Neuronal stem cell (in vitro differentiated cells): ENCODE measurements around the gene NMU.
A peak's percentile ranks its signal among the peaks of the same experiment; 100 is the strongest.

Experiments
- DNase-seq: peaks from one replicate; pipeline ENCODE4 v3.0.0-alpha.2; 2013; ENCODE audit warnings: low spot score
- H2AFZ ChIP-seq: one replicate; pipeline ENCODE4 v1.6.1; 2013; ENCODE audit warnings: mild to moderate bottlenecking, low read length, inconsistent platforms
- H2AK5ac ChIP-seq: 2 replicates; pipeline ENCODE4 v1.6.1; 2013; ENCODE audit warnings: low read depth, mild to moderate bottlenecking, inconsistent platforms, low read length, moderate library complexity, mixed read lengths
- H2BK120ac ChIP-seq: 2 replicates; pipeline ENCODE4 v1.6.1; 2013; ENCODE audit warnings: low read depth, mild to moderate bottlenecking, inconsistent platforms, low read length, moderate library complexity, mixed read lengths
- H2BK12ac ChIP-seq: one replicate; pipeline ENCODE4 v1.6.1; 2013; ENCODE audit warnings: low read length, inconsistent platforms
- H2BK15ac ChIP-seq: 2 replicates; pipeline ENCODE4 v1.6.1; 2013; ENCODE audit warnings: mild to moderate bottlenecking, low read length, inconsistent platforms, mixed read lengths
- H2BK5ac ChIP-seq: one replicate; pipeline ENCODE4 v1.6.1; 2013; ENCODE audit warnings: inconsistent platforms, mild to moderate bottlenecking, low read length, moderate library complexity
- H3K14ac ChIP-seq: one replicate; pipeline ENCODE4 v1.6.1; 2013; ENCODE audit warnings: low read length, inconsistent platforms
- H3K18ac ChIP-seq: 2 replicates; pipeline ENCODE4 v1.6.1; 2013; ENCODE audit warnings: low read length, inconsistent platforms
- H3K23ac ChIP-seq: 2 replicates; pipeline ENCODE4 v1.6.1; 2013; ENCODE audit warnings: low read depth, mild to moderate bottlenecking, mixed read lengths, low read length, inconsistent platforms; ENCODE audit not compliant: poor library complexity
- H3K27ac ChIP-seq: replicated peaks from 3 replicates; pipeline ENCODE4 v1.5.1; 2013; ENCODE audit warnings: low read length, inconsistent platforms
- H3K27me3 ChIP-seq, 3 experiments: 2 replicates each; pipeline ENCODE4 v1.6.1; 2013; ENCODE audit warnings: low read length in 3 of 3, mild to moderate bottlenecking in 2 of 3, inconsistent platforms in 1 of 3, low read depth in 1 of 3, mixed read lengths in 1 of 3, moderate library complexity in 1 of 3; ENCODE audit not compliant: control insufficient read depth in 3 of 3, insufficient read depth in 3 of 3
- H3K36me3 ChIP-seq, 2 donors: replicated peaks in 1 of 2; 2 replicates each; pipeline ENCODE4 v1.6.1; 2013; ENCODE audit warnings: low read length in 2 of 2; ENCODE audit not compliant: control insufficient read depth in 2 of 2, insufficient read depth in 2 of 2
- H3K4ac ChIP-seq: 2 replicates; pipeline ENCODE4 v1.6.1; 2013; ENCODE audit warnings: inconsistent platforms, mild to moderate bottlenecking, low read length, moderate library complexity
- H3K4me1 ChIP-seq, 2 donors: 1 replicate in 1 of 2; 2 replicates in 1 of 2; pipeline ENCODE4 v1.6.1; 2013; ENCODE audit warnings: low read length in 2 of 2, low read depth in 1 of 2; ENCODE audit not compliant: control insufficient read depth in 2 of 2, insufficient read depth in 1 of 2
- H3K4me2 ChIP-seq: one replicate; pipeline ENCODE4 v1.6.1; 2013; ENCODE audit warnings: mild to moderate bottlenecking, low read length, inconsistent platforms; ENCODE audit not compliant: insufficient read depth, poor library complexity, severe bottlenecking
- H3K4me3 ChIP-seq, 2 donors: 2 replicates each; pipeline ENCODE4 v1.5.1; 2013; ENCODE audit warnings: low read length in 2 of 2, mild to moderate bottlenecking in 2 of 2, inconsistent platforms in 1 of 2, moderate library complexity in 1 of 2
- H3K79me1 ChIP-seq: one replicate; pipeline ENCODE4 v1.6.1; 2013; ENCODE audit warnings: low read depth, mild to moderate bottlenecking, inconsistent platforms, low read length, moderate library complexity
- H3K9ac ChIP-seq: one replicate; pipeline ENCODE4 v1.6.1; 2013; ENCODE audit warnings: mild to moderate bottlenecking, low read depth, low read length, inconsistent platforms; ENCODE audit not compliant: poor library complexity
- H3K9me3 ChIP-seq, 2 donors: replicated peaks in 1 of 2; 2 replicates each; pipeline versions ENCODE3 to v1.6.1; 2013; ENCODE audit warnings: low read length in 2 of 2, mild to moderate bottlenecking in 2 of 2, inconsistent platforms in 1 of 2, low read depth in 1 of 2, mixed read lengths in 1 of 2, moderate library complexity in 1 of 2; ENCODE audit not compliant: control insufficient read depth in 2 of 2, insufficient read depth in 1 of 2
- H4K8ac ChIP-seq: one replicate; pipeline ENCODE4 v1.6.1; 2013; ENCODE audit warnings: low read depth, mild to moderate bottlenecking, inconsistent platforms, low read length, moderate library complexity
- H4K91ac ChIP-seq: one replicate; pipeline ENCODE4 v1.6.1; 2013; ENCODE audit warnings: low read length, low read depth, mild to moderate bottlenecking, inconsistent platforms; ENCODE audit not compliant: poor library complexity
- WGBS, 2 donors: extraction: QIAGEN DNeasy Blood & Tissue Kit; methylation state at CpG; one replicate each; pipeline ENCODE4 v1.1.7; 2013; ENCODE audit warnings: missing lambda C conversion rate in 2 of 2, mixed read lengths in 1 of 2; ENCODE audit not compliant: insufficient read length in 2 of 2, insufficient replicate concordance in 1 of 2; ENCODE audit errors: extremely low coverage in 2 of 2; 5-methylcytosine and 5-hydroxymethylcytosine counted together

Gene NMU

DNA sequence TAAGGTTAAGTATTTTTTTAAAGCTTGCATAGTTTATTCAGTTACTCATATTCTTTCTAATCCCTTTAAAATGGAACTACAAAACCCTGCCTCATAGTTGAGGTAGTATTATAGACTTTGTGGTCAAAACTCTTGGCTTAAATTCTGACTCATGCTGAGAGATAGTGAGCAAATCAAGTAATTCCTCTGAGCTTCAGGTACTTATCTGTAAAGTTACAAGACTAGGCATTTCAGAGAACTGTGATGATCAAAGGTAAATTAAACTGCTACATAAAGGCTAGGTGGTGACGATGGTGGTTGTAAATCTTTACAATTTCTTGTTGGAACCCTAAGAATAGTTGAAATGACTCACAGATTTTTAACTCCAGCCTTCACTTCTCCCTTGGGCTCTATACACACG is 86.2 kb downstream of the NMU start:
- H4K8ac ChIP-seq: no peak overlapping the region
- no peak overlapping the region for H2AFZ ChIP-seq
- H3K79me1 ChIP-seq: peaks cover 2% of the 10 kb centered on the region
- no peak overlapping the region for H3K9ac ChIP-seq
- H3K4ac ChIP-seq: no peak overlapping the region
- H3K23ac ChIP-seq: no peak overlapping the region
- no peak overlapping the region for H3K4me3 ChIP-seq
- WGBS, 2 donors: no CpG with 5 or more reads among the region's 2 CpGs
- no peaks in the 10 kb centered on the region for H3K9me3 ChIP-seq
- H3K4me1 ChIP-seq: peaks cover 3 to 4% of the 10 kb centered on the region in 2 donors
- H2BK5ac ChIP-seq: no peak overlapping the region
- H3K14ac ChIP-seq: no peak overlapping the region
- no peak overlapping the region for H4K91ac ChIP-seq
- no peak overlapping the region for H2BK15ac ChIP-seq
- no peak overlapping the region for H3K4me2 ChIP-seq
- H3K18ac ChIP-seq: no peak overlapping the region
- H2AK5ac ChIP-seq: no peak overlapping the region
- no peak overlapping the region for H2BK120ac ChIP-seq
- no peaks in the 10 kb centered on the region for H3K36me3 ChIP-seq
- H3K27ac ChIP-seq: no peak overlapping the region
- no peak overlapping the region for H2BK12ac ChIP-seq
- H3K27me3 ChIP-seq: no peaks in the 10 kb centered on the region
- no peak for DNase-seq

DNA sequence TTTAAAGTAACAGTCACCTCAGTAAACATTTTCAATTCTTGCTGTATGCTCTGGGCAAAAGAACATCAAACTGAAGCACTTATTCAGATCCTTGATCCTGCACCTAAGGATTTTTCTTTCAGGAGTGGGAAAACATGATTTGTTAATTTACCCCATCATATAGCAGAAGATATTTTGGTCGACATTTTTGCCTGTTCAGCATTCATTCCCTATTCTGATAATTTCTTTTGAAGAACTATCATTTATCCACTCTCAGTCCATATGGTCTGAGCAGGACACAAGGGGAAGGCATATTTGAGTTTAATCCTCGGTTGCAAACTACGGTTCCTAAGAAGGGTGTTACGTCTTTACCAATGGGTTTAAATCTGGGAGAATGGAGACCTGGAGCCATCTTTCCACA is 88.2 kb downstream of the NMU start:
- Histone ChIP-seq H3K9ac (no peak overlapping the region), H2BK5ac (no peak overlapping the region), H3K27me3 (no peaks in the 10 kb centered on the region), H3K4ac (no peak overlapping the region), H2BK15ac (no peak overlapping the region), H3K14ac (no peak overlapping the region), H4K91ac (no peak overlapping the region), H3K4me2 (no peak overlapping the region), H3K4me1 (peaks cover 0 to 10% of the 10 kb centered on the region in 2 donors), H2BK12ac (no peak overlapping the region), H3K27ac (no peak overlapping the region), H3K9me3 (no peaks in the 10 kb centered on the region), H3K79me1 (peaks cover 2% of the 10 kb centered on the region), H2AK5ac (no peak overlapping the region), H4K8ac (no peak overlapping the region), H2BK120ac (no peak overlapping the region), H3K4me3 (peak overlapping the region in 1 of 2 donors; percentile 82), H3K23ac (no peak overlapping the region), H3K18ac (no peak overlapping the region), H3K36me3 (no peaks in the 10 kb centered on the region), H2AFZ (peak overlapping the region; percentile 98)
- no CpG with 5 or more reads among the region's 4 CpGs for WGBS, 2 donors
- no peak for DNase-seq

DNA sequence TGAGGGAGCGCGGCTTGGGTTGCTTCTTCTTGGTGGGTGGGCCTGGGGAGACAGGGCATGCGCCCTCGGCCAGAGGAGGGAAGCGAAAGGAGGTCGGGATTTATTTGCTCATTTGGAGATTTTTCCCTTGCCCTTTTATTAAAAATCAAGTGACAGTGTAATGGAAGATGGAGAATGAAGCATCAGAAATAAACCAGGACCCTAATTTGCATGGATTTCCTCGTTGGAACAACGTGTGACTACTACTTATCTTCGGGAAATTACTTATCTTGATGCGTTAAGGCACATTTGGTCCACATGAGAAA is 88.7 kb downstream of the NMU start:
- DNase-seq: no peak
- H3K4ac ChIP-seq: no peak overlapping the region
- no CpG with 5 or more reads among the region's 10 CpGs for WGBS, 2 donors
- H3K79me1 ChIP-seq: peaks cover 2% of the 10 kb centered on the region
- H2BK5ac ChIP-seq: peak overlapping the region; percentile 94
- H2BK120ac ChIP-seq: no peak overlapping the region
- H3K18ac ChIP-seq: peak overlapping the region; percentile 96
- peak overlapping the region; percentile 88 for H3K27ac ChIP-seq
- H2BK12ac ChIP-seq: no peak overlapping the region
- no peak overlapping the region for H3K14ac ChIP-seq
- no peaks in the 10 kb centered on the region for H3K27me3 ChIP-seq
- H3K23ac ChIP-seq: no peak overlapping the region
- H2BK15ac ChIP-seq: no peak overlapping the region
- H4K91ac ChIP-seq: no peak overlapping the region
- no peaks in the 10 kb centered on the region for H3K36me3 ChIP-seq
- H3K4me2 ChIP-seq: peak overlapping the region; percentile 69
- peak overlapping the region; percentile 85 for H3K9ac ChIP-seq
- peak overlapping the region; percentile 98 for H2AFZ ChIP-seq
- H3K4me3 ChIP-seq: peak overlapping the region; percentile 82 to 90
- no peaks in the 10 kb centered on the region for H3K9me3 ChIP-seq
- no peak overlapping the region for H4K8ac ChIP-seq
- no peak overlapping the region for H2AK5ac ChIP-seq
- peaks cover 0 to 10% of the 10 kb centered on the region in 2 donors for H3K4me1 ChIP-seq

DNA sequence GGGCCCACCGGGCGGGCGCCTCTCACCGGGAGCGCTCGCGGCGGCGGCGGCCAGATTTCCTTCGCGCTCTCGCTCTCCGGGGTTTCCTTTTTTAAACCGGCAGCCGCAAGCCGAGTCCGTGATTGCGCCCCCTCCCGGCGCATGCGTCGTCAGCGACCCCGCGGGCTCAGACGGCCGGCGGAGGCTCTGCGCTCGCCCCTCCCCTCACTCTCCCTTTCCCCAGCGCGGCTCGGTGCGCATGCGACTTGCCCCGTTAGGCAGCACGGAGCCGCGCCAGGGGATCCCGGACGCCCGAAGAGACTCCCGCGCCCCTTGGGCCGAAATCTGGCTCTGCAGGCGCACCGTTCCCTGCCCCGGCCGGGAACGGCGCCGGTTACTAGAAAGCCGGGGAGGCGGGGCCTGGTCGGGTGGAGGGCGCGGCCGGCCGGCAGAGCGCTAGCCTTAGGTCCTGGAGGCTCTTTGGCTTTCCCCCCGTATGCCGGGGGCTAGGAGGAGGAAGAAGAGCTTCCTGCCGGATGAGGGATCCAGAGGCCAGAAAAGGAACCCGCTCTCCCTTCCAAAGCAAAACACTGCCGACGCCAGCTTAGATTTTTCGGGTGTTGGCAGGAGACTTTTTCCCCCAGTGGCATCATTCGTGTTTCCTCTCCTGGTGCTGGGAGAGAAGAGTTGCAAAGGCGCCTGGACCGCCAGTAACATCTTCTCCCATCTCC is 89.2 kb downstream of the NMU start, which contains the start of gene CLOCK:
Gene CLOCK, minus strand, starts transcription at position 154 of the 710 bp plus-strand sequence. CDS start 64,124 bp downstream, outside the sequence.
- Histone ChIP-seq H2AFZ (peak within 1 kb of the TSS; percentile 98), H3K14ac (peak within 1 kb of the TSS; percentile 94), H3K4ac (peak within 1 kb of the TSS; percentile 23), H4K8ac (peak within 1 kb of the TSS; percentile 43), H3K9ac (peak within 1 kb of the TSS; percentile 86), H4K91ac (no peak within 1 kb of the TSS), H3K4me1 (peaks cover 0 to 10% of the 10 kb centered on the region in 2 donors), H3K36me3 (no peaks in the 10 kb centered on the region), H3K27ac (peak within 1 kb of the TSS; percentile 88), H2BK15ac (no peak within 1 kb of the TSS), H2BK5ac (peak within 1 kb of the TSS; percentile 94), H2AK5ac (no peak within 1 kb of the TSS), H3K27me3 (no peaks in the 10 kb centered on the region), H3K4me2 (peak within 1 kb of the TSS; percentile 72), H3K79me1 (peaks cover 2% of the 10 kb centered on the region), H3K18ac (peak within 1 kb of the TSS; percentile 96), H2BK120ac (no peak within 1 kb of the TSS), H2BK12ac (no peak within 1 kb of the TSS), H3K23ac (peak within 1 kb of the TSS; percentile 98), H3K9me3 (no peaks in the 10 kb centered on the region), H3K4me3 (peak within 1 kb of the TSS; percentile 82 to 90)
- WGBS, 2 donors: no CpG with 5 or more reads among the region's 71 CpGs
- DNase-seq: peak; percentile 92
